ENCODE measurements around the gene MESP1. TPM values are rescaled to one million over a fixed set of nuclear protein-coding genes. Genes with fewer than 3 reads are reported as not detected.
A peak's percentile ranks its signal among the peaks of the same experiment; 100 is the strongest.

The MESP1 gene
- total and polyA plus RNA-seq, 2 of the 13 experiments (the other 11 are each of a cell fraction or from before 2014, with no cell fraction given), result not detected

GRCh38 chr15:89776274-89777072 is 25.4 kb upstream of the MESP1 start, which contains the start of gene MESP2 (continued):
- peak; percentile 63; the same call in 1 of the 2 replicates for TF ChIP-seq GABPB1 (CRISPR knock-in tag; IDR thresholded peaks at IDR 0.05)
- no peak for TF ChIP-seq PREB (CRISPR knock-in tag; IDR thresholded peaks at IDR 0.05)
- TF ChIP-seq CCAR2 (optimal IDR thresholded peaks at IDR 0.05; ENCODE audit: low read depth, low read length), result no peak
- TF ChIP-seq STAT5B (CRISPR knock-in tag; IDR thresholded peaks at IDR 0.05), result no peak; the same call in 1 of the 2 replicates
- TF ChIP-seq SSRP1 (CRISPR knock-in tag; IDR thresholded peaks at IDR 0.05), result no peak
- TF ChIP-seq ZKSCAN5 (CRISPR knock-in tag; IDR thresholded peaks at IDR 0.05), result no peak
- TF ChIP-seq DBP (CRISPR knock-in tag; IDR thresholded peaks at IDR 0.05; ENCODE audit: not compliant biosample characterization), result no peak
- TF ChIP-seq HMG20A (CRISPR knock-in tag; IDR thresholded peaks at IDR 0.05; ENCODE audit: borderline replicate concordance), result no peak
- TF ChIP-seq AHDC1 (CRISPR knock-in tag; IDR thresholded peaks at IDR 0.05; ENCODE audit: borderline replicate concordance), result no peak
- TF ChIP-seq ZC3H13 (CRISPR knock-in tag; IDR thresholded peaks at IDR 0.05), result peak; percentile 45; the same call in 1 of the 2 replicates
- peak; percentile 55; the same call in 1 of the 2 replicates for TF ChIP-seq ZGPAT (CRISPR knock-in tag; IDR thresholded peaks at IDR 0.05)
- TF ChIP-seq KDM4B (CRISPR knock-in tag; IDR thresholded peaks at IDR 0.05), result no peak
- TF ChIP-seq MIER2 (CRISPR knock-in tag; IDR thresholded peaks at IDR 0.05), result no peak
- peak; percentile 56; the same call in 1 of the 2 replicates for TF ChIP-seq ZNF703 (CRISPR knock-in tag; IDR thresholded peaks at IDR 0.05; ENCODE audit: borderline replicate concordance)
- TF ChIP-seq ZNF512B (CRISPR knock-in tag; IDR thresholded peaks at IDR 0.05; ENCODE audit: borderline replicate concordance), result 0 out of 2 replicates have a peak, but pooled peaks have one; percentile 67

Measured in HepG2 (cell line).